Transverse colon (tissue), 4 donors: ENCODE data around the gene NDUFS3.

Source experiments
- POLR2A ChIP-seq: fragments of 450-650 bp; IDR thresholded peaks from one replicate; pipeline ENCODE4 v1.6.1; 2016; ENCODE audit warnings: antibody characterized with exemption, mild to moderate bottlenecking, moderate library complexity
- POLR2AphosphoS5 ChIP-seq, 3 donors: sonication (generic); formaldehyde crosslinking; IDR thresholded peaks; one replicate each; pipeline ENCODE4 v1.6.1; 2016; ENCODE audit warnings: antibody characterized with exemption in 3 of 3
- TF ChIP-seq, protein P1 (sequence below), 5 experiments: fragments of 200-600 bp in 3 of 5; fragments of 450-650 bp in 2 of 5; sonication (generic) in 3 of 5; IDR thresholded peaks; 1 replicate in 2 of 5; 2 replicates in 3 of 5; pipeline ENCODE4 v1.5.1; 2016 to 2017; ENCODE audit warnings: antibody characterized with exemption in 5 of 5, inconsistent platforms in 3 of 5, mild to moderate bottlenecking in 2 of 5, moderate library complexity in 1 of 5

DNA sequence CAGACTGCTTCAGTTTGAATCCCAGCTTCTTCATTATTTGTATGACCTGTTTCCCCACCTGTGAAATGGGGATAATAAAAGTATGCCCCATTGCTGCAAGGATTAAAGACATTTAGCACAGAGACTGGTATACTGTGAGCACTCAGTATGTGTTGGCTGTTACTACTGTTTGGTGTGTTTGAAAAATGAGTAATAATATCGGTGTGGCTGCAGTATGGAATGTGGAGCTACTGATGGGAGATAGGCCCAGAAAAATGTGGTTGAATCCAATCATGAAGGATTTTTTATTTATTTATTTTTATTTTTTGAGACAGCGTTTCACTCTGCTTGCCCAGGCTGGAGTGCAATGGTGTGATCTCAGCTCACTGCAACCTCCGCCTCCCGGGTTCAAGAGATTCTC is 24.4 kb downstream of the NDUFS3 start:
- TF ChIP-seq, protein P1, sequence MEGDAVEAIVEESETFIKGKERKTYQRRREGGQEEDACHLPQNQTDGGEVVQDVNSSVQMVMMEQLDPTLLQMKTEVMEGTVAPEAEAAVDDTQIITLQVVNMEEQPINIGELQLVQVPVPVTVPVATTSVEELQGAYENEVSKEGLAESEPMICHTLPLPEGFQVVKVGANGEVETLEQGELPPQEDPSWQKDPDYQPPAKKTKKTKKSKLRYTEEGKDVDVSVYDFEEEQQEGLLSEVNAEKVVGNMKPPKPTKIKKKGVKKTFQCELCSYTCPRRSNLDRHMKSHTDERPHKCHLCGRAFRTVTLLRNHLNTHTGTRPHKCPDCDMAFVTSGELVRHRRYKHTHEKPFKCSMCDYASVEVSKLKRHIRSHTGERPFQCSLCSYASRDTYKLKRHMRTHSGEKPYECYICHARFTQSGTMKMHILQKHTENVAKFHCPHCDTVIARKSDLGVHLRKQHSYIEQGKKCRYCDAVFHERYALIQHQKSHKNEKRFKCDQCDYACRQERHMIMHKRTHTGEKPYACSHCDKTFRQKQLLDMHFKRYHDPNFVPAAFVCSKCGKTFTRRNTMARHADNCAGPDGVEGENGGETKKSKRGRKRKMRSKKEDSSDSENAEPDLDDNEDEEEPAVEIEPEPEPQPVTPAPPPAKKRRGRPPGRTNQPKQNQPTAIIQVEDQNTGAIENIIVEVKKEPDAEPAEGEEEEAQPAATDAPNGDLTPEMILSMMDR (IDR thresholded peaks at IDR 0.05), result no peak
- TF ChIP-seq POLR2A, result no peak
- TF ChIP-seq POLR2AphosphoS5 (IDR thresholded peaks at IDR 0.05), result no peak
